GM21786 (cell line): ENCODE measurements around the gene GPC1.
"Not testable (repeated sequence)": the region's sequence is repeated elsewhere in the genome, so short reads cannot be mapped to it uniquely, and the experiment has no call there.

Source experiments
- ATAC-seq: cut with Tn5 transposase; IDR thresholded peaks from one replicate; pipeline ENCODE4 v1.9.1; 2021; ENCODE audit not compliant: unreplicated experiment

The GPC1 gene

DNA sequence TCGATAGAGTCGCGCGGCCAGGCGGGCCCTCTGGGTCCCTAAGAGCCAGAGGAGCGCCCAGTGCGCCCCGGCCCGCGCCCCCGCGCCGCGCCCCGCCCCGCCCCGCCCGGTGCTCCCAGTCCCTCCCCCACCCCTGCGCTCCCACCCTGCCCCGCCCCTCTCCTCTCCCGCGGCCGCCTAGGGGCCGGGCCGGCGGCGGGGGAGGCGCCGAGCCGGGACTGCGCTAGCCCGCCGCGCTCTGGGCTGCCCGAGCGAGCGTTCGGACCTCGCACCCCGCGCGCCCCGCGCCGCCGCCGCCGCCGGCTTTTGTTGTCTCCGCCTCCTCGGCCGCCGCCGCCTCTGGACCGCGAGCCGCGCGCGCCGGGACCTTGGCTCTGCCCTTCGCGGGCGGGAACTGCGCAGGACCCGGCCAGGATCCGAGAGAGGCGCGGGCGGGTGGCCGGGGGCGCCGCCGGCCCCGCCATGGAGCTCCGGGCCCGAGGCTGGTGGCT is at the start of gene GPC1:
Gene GPC1, plus strand, starts transcription at position 207 of the 491 bp plus-strand sequence. Its CDS starts 256 bp downstream, at position 463.
- peak; percentile 49 for ATAC-seq

DNA sequence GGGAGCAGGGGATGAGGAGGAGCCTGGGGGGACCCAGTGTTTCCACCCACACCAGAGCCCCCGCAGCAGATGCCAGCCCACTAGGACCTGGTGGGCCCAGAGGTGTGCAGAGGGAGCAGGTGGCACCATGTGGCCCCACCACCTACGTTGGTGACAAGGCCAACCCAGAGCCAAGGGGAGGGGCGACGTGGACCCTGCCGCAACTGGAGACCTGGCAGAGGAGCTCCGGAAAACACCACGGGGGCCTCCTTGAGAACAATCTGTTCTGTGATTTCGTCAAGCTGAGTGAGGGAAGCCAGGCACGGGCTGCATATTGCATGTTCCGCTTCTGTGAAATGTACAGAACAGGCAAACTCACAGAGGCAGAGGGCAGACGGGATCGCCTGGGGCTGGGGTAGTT is 49.1 kb upstream of the GPC1 start:
- no peak for ATAC-seq

DNA sequence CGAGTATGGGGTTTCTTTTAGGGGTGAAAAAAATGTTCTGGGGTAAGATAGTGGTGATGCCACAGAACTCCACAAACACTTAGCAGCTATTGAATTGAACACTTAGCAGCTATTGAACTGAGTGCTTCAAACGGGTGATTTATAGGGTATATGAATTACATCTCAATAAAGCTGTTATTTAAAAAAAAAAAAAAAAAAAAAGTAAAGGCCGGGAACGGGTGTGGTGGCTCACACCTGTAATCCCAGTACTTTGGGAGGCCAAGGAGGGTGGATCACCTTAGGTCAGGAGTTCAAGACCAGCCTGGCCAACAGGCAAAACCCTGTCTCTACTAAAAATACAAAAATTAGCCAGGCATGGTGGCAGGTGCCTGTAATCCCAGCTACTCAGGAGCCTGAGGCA is 48.7 kb upstream of the GPC1 start:
- not testable (repeated sequence) for ATAC-seq

DNA sequence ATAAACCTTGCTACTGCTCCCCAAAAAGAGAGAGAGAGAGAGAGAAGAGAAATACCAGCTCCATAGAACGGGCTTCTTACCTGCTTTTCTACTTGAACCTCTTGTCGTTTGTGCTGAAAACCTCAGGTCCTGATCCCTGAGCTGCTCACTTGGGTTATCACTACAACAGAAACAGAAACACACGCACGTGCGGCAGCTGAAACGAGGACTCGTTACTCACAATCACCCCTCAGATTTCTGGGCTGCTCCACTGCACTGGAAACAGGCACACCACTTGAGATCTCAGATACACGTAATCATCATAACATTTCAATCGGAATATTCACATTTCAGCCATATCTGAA is 48.2 kb upstream of the GPC1 start:
- no peak for ATAC-seq

DNA sequence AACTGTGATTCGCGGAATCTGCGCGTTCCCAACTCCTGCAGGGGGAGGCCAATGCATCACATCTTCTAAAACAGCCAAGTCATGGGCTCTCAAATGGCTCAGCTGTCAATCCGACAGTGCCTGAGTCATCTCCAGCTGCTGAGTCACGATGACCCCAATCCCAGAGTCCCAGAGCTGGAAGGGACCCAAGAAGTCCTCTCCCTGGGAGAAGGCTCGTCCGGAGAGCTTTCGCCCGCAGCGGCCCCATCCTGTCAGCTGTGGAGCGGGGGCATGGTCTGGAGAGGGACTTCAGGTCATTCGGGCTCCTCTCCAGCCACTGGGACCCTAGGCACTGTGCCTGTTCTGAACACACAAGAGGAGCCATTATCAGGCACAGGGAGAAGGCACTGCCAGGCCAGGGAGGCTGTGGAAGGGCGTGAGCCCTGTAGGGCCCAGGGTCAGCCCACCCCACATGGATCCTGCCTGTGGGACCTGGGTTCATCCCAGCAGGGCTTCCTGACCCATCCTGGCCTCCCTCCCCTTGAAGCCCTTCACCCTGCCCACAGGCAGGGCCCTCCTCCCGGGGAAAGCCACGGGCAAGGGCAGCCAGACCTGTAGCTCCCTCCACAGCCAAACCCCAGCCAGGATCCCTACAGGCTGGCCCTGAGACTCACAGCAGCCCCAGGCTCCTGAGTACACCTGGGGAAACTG is 47.6 kb upstream of the GPC1 start:
- no peak for ATAC-seq

DNA sequence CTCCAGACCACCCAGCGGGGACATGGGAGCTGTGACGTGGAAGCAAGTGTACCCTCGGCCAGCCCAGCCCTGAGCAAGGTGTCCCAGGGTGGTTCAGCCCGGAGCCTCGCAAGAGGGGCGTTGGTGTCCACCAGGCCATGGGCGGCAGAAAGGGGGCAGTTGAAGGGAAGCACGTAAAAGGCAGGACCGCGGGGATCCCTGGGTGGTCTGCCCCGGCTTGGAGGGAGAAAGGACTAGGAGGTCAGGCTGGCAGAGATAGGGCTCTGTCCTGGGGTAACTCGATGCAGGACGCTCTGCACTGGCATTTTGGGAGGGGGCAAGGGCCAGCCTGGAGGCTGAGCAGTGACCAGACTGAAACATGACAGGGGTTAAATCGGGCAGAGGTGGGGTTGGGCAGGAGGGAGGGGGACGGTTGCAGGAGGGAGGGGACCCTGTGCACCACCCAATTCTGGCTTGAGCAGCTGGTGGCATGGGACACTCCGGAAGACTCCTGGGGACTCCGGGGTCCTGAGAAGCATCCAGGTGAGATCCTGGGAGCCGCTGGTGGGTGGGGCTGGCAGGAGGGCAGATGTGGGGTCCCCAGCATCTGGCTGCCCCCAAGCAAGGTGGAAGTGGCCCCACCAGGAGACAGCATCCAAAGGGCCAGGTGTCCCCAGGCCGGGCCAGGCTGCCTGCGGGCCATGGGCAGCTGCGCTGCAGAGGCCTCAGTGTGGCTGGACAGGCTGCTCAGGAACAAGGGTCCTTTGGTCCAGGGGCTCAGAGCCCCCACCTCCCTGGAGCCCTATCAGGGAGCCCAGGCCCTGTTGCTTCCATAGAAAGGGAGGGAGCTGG is 46.8 kb upstream of the GPC1 start:
- no peak for ATAC-seq

DNA sequence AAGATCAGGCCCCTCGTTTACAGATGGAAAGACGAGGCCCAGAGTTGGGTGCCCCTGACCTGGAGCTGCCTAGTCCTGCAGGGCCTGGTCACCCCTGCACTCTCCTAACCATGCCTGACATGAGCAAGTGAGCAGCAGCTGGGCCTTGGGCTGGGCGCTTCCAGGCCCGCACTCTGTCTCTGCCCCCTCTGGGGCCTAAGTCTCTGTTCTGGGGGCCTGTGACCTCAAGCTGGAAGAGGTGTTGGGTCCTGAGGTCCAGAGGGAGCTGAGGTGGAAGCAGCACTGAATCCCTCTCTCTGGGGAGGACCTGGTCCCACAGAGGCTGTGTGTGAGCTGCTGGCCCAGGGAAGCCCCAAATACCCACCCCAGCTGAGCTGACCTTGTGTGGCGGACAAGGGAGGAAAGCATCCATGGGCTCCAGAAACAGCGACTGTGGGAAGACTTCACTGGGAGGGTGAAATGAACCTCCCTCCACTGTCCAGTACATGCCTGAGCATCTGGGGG is 46.1 kb upstream of the GPC1 start:
- no peak for ATAC-seq

DNA sequence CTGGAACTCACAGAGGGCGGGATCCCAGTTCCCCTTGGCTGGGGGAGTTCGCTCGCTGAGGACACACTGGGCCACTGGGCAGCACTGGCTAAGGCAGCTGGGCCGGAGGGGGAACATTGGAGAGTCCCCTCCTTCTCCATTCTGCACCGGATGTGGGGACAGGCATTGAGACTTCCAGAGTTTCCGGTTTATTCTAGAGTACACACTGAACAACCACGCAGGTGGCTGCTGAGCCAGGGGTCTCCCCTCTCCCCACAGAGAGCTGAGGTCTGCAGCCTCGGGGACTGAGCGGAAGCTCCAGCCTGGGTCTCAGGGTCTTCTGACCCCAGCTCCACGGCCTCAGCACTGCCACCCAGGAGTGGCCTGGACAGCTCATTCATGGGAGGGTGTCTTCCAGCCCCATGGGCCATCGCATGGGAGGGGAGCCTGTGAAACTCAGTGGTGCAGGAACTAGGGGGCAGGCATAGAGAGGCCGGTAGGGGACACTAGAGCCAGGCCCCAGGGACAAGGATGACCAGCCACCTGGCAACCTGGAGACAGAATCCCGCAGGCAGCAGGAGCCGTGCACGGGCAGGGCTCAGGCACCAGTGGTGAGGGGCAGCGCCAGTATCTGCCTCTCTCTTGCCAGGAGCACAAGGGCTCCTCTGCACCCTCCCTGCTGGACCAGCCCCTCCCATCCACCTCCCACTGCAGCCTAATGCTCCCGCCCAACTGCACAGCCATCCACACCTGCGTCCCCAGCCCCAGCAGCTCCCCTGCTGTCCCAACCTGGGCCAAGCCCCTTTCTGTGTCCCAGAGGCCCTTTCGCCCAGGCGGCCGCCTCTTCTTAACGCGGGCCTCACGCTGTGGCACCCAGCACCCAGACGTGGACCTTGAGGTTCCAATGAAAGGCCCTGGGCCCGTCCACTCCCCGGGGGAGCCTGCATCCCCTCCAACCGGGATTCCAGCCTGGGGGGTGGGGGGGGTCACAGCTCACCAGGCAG is 45.1 kb upstream of the GPC1 start:
- ATAC-seq, result no peak

- no peak for ATAC-seq
These were observed 44.1 kb upstream of the GPC1 start for GRCh38 chr2:240391111-240392051.

DNA sequence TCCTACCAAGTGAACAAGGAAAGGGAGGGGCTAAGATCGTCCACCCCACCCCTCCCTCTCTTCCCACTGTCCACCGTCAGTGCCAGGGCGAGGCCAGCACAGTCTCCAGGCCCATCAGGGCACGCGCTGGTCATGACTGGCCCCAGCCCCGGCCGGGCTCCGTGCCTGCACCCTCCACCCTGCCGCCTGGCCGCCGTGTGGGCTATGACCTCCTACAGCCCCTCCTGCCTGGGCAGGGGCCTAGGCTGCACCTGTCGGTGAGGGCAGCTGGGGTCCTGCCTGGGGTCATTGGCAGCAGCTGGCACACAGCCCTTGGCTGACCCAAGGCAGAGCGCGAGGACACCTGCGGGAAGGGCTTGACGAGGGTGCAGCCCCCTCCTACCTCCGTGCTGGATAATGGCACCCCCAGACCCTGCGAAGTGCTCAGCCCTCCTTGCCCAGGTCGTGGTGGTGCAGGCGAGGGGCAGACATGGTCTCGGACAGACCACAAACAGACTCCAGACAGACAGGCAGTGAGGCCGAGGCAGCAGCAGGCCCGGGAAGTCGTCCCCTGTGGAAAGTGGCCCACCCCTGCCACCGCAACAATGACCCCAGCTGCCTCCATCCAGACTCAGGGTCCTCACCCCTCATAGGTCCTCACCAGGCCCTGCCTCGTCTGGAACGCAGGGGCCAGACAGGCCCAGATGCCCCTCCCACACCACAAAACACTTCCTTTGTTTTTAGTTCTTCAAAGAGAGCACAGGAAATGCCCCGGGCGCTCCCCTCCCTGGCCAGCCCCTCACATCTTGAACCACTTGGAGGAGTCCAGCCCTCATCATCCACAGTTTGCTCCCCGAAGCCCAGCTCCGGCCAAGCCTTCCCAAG is 43.1 kb upstream of the GPC1 start:
- ATAC-seq, result no peak

DNA sequence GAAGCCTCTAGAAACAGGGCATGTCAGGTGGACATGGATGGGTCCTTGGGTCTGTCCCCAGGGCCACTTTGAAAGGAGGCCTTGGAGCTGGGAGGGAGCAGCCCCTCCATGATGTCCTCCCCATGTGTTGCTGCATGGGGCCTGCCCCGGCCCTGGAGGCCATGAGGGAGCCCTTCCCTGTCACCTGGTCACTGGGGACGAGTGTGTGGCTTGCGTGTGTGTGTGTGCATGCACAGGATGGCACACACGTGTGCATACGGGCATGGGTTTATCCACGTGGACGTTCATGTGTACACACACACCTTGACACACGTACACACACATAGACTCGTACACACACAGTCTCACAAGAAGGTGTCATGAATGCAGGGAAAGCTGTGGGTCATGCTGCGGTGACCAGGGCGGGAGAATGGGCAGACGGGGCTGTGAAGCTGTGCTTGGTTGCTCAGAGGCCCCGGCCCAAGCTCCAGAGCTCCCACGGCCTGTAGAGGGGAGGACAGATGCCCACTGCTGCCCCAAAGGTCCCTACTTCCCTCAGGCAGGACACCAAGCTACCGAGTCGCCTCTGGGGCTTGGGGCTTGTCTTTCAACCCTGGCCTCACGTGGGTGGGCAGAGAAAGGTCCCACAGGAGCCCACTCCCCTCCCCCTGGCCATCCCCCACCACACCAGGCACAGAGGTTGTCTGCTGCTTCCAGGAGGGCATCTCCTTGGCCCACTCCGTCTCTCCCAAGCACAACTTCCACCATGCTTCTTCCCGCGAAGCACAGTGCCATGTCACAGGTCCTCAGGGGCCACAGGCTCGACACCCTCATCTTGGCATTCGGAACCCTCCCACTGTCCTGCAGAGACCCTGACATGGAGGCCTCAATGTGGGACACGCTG is 42.3 kb upstream of the GPC1 start:
- no peak for ATAC-seq

DNA sequence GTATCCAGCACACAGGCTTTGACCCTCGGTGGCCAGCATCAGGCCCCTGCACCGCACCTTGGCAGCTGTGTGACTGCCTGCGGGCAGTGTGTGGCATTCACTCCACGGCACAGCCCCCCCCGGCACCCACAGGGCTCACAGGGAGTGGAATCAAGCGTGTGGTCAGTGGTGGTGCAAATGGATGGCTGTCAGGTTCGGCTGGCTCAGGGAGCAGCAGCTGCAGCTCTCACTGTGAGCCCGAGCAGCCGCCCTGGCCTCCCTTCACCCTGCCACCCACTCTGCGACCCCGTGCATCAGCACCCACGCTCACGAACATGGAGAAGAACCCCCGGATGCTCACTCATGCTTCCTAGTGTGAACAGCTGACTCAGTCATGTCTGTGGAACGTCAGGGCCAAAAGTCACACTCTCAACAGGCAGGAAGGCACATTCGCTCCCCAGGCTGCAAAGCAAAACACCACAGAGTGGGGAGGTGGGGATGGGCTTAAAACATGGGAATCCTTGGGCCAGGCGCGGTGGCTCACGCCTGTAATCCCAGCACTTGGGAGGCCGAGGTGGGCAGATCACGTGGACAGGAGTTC is 41.5 kb upstream of the GPC1 start:
- ATAC-seq, result no peak

DNA sequence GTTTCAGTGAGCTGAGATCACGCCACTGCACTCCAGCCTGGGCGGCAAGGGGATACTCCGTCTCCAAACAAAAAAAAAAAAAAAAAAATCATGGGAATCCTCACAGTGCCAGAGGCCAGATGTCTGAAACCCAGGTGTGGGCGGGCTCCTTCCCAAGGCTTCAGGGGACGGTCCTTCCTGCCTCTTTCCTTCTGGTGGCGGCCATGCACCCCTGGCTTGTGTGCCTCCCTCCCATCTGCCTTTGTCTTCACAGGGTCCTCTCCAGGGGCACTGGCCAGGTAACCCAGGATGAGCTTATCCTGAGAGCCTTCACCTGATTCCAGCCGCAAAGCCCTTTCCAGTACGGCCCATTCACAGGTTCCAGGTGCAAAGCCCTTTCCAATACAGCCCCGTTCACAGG is 40.9 kb upstream of the GPC1 start:
- no peak for ATAC-seq

DNA sequence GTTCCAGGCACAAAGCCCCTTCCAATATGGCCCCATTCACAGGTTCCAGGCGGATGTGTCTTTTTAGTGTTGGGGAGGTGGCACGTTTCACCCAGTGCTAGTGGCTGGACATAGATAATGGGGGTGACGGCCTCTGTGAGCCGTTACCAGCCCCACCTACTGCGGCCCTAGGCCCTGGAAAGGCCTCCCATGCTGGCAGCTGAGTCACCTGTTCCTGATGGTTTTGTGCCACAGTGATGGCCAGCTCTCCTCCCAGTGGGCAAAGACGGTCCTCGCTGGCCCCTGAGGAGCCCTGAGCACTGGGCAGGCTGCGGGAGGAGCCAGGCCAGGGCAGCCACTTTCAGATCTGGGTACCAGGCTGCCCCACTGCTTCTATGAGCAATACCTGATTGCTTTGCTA is 40.0 kb upstream of the GPC1 start:
- ATAC-seq, result no peak

DNA sequence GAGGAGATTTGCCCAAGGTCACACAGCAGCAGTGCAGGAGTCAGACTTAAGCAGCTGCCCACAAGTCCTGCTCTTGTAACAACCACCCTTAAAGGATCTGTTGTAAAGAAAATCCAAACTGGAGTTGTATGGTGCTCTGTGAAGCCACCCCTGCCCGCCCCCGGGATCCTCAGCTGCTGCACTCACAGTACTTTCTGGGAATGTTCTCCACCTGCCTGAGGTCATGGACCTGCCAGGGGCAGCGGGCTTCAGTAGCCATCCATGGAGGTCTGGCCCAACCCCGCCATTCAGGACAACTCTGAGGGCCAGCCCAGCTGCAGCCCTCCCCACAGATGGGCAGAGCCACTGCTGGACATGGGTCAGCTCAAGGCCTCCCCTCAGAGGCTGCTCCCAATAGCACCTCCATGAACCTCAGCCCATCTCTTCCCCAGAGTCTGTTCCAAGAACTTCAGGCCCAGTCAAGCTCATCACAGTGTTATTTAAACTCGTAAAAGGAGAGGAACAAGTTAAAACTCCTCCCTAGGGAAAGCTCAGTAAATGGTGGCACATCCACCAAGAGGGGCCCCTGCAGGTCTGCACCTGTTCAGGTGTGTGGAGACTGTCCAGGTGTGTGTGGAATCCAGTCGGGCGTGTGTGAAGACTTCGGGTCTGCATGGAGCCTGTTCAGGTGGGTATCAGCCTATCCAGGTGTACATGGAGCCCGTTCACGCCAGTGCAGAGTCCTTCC is 39.4 kb upstream of the GPC1 start:
- ATAC-seq, result no peak

DNA sequence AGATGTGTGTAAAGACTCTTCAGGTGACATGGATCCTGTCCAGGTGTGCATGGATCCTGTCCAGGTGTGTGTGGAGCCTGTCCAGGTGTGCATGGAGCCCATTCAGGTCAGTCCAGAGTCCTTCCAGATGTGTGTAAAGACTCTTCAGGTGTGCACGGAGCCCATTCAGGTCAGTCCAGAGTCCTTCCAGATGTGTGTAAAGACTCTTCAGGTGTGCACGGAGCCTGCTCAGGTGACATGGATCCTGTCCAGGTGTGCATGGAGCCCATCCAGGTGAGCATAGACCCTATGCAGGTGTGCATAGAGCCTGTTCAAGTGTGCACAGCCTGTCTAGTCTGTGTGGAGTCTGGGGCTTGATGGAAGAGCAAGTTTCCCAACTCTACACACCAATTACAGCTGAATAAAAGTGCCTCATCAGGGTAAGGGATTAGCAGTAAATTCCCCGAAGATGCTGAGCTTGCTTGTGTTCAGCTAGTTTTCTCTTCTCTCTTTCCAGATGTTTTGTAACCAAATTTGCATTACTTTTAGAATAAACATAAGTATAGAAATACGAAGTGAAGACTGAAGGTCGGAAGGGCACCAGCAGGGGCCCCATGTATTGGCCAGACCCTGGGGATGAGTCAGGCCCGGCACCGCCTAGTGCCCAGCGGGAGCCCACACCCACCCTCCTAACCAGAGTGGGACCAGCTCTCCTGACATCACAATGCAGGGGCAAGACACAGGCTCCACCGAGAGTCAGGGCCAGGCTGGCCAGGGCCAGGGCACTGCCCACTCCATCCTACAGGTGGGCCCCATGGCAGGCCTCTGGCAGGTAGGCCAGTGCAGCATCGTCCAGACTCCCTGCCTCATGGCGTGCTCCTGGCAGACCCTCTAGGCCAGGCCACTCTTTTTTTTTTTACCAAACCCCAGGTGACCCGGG is 38.6 kb upstream of the GPC1 start:
- no peak for ATAC-seq
